HEK293T (cell line): Measurements from ENCODE around the gene LYPD1.

Experiments
- CTCF ChIA-PET: fragments of 350-600 bp; formaldehyde crosslinking; extraction: SDS; loops from one replicate; lab custom pipeline; 2021; ENCODE audit warnings: antibody characterized with exemption, inconsistent platforms; lab: Yijun Ruan, JAX
- POLR2A ChIA-PET: fragments of 350-600 bp; formaldehyde crosslinking; extraction: SDS; loops from one replicate; lab custom pipeline; 2020; ENCODE audit warnings: antibody characterized with exemption, inconsistent platforms; lab: Yijun Ruan, JAX
- DNase-seq: peaks from one replicate; pipeline ENCODE4 v3.0.0; 2012; ENCODE audit warnings: mixed read lengths; ENCODE audit errors: extremely low spot score
- ARNT ChIP-seq: fragments of 450-650 bp; IDR thresholded peaks from 2 replicates; pipeline ENCODE4 v1.6.1; 2017; ENCODE audit warnings: mild to moderate bottlenecking
- BHLHE40 ChIP-seq: fragments of 450-650 bp; IDR thresholded peaks from 2 replicates; pipeline ENCODE4 v1.6.1; 2016; ENCODE audit warnings: mild to moderate bottlenecking, moderate library complexity, borderline replicate concordance
- CTBP1 ChIP-seq: fragments of 450-650 bp; IDR thresholded peaks from 2 replicates; pipeline ENCODE4 v1.6.1; 2016; ENCODE audit warnings: borderline replicate concordance
- ELF4 ChIP-seq: fragments of 450-650 bp; IDR thresholded peaks from 2 replicates; pipeline ENCODE4 v1.6.1; 2017; ENCODE audit warnings: antibody characterized with exemption
- FOXA1 ChIP-seq: fragments of 450-650 bp; IDR thresholded peaks from 2 replicates; pipeline ENCODE4 v1.6.1; 2016; ENCODE audit warnings: mild to moderate bottlenecking
- FOXK2 ChIP-seq: fragments of 450-650 bp; IDR thresholded peaks from 2 replicates; pipeline ENCODE4 v1.6.1; 2016; ENCODE audit warnings: mild to moderate bottlenecking
- FOXM1 ChIP-seq: fragments of 450-650 bp; IDR thresholded peaks from 2 replicates; pipeline ENCODE4 v1.6.1; 2017; ENCODE audit warnings: mild to moderate bottlenecking, borderline replicate concordance
- HDGF ChIP-seq: fragments of 450-650 bp; IDR thresholded peaks from 2 replicates; pipeline ENCODE4 v1.6.1; 2017; ENCODE audit warnings: antibody characterized with exemption, borderline replicate concordance
- L3MBTL2 ChIP-seq: fragments of 450-650 bp; conservative IDR thresholded peaks from 2 replicates; pipeline ENCODE4 v1.6.1; 2016; ENCODE audit warnings: mild to moderate bottlenecking
- LEF1 ChIP-seq: fragments of 450-650 bp; IDR thresholded peaks from 2 replicates; pipeline ENCODE4 v1.6.1; 2017; ENCODE audit warnings: mild to moderate bottlenecking, borderline replicate concordance
- NFRKB ChIP-seq: fragments of 450-650 bp; IDR thresholded peaks from 2 replicates; pipeline ENCODE4 v1.6.1; 2016; ENCODE audit warnings: mild to moderate bottlenecking, moderate library complexity
- PKNOX1 ChIP-seq: fragments of 450-650 bp; IDR thresholded peaks from 2 replicates; pipeline ENCODE4 v1.6.1; 2016
- SP1 ChIP-seq: fragments of 450-650 bp; IDR thresholded peaks from 2 replicates; pipeline ENCODE4 v1.6.1; 2017
- SUZ12 ChIP-seq: fragments of 450-650 bp; IDR thresholded peaks from 2 replicates; pipeline ENCODE4 v1.6.1; 2016; ENCODE audit warnings: mild to moderate bottlenecking
- TARDBP ChIP-seq: fragments of 450-650 bp; IDR thresholded peaks from 2 replicates; pipeline ENCODE4 v1.6.1; 2016
- ZNF384 ChIP-seq: fragments of 450-650 bp; IDR thresholded peaks from 2 replicates; pipeline ENCODE4 v1.6.1; 2016

LYPD1 gene

DNA sequence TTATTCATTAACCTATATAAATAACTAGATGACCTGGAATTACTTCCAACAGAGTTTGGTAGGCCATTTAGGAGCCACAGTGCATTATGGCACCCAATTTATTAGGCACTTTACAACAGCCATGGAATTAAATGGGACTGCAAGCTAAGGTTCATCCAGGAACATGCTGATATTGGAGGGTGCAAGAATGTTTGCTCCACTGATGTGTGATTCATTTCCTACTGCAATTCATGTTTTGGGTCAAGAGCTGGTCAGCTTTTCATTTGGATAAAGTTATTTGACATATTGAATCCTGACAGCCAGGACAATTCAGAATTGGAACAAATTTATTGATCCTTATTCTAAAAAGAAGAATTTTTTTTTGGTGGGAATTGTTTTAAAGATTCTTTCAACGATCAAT is 11.8 kb upstream of the LYPD1 start:
- no peak for TF ChIP-seq CTBP1
- TF ChIP-seq FOXM1: no peak
- TF ChIP-seq NFRKB: no peak
- no peak for TF ChIP-seq ARNT
- no peak for TF ChIP-seq SUZ12
- no peak for TF ChIP-seq TARDBP
- no peak for TF ChIP-seq ZNF384
- TF ChIP-seq HDGF: no peak
- TF ChIP-seq BHLHE40: no peak
- no peak for TF ChIP-seq LEF1
- no peak for TF ChIP-seq FOXK2
- TF ChIP-seq FOXA1: no peak
- no peak for TF ChIP-seq ELF4
- no peak for TF ChIP-seq L3MBTL2
- no peak for TF ChIP-seq PKNOX1
- no peak for DNase-seq
- POLR2A ChIA-PET: no interaction called here
- CTCF ChIA-PET: no interaction called here

GRCh38 chr2:132680544-132680943 is 10.5 kb upstream of the LYPD1 start:
- ChIA-PET CTCF (no interaction called here), POLR2A (no interaction called here)
- no peak for TF ChIP-seq ELF4
- no peak for TF ChIP-seq TARDBP
- TF ChIP-seq L3MBTL2: no peak
- DNase-seq: no peak

DNA sequence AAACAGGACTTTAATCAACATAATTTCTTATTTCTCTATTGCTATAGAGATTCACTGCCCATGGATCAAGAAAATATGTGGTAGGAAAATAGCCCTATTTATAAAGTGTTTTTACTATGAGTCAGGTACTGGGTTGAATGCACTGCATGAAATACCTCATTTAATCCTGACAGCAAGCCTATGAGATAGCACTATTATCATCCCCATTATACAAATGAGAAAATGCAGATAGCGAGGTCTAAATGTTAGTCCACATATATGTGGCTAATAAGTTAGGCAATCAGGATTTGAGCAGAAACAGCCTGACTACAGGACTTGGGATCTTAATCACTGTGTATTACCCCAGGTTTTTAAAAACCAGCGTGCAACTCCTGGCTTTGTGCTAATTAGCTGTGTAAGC is 8.5 kb upstream of the LYPD1 start:
- TF ChIP-seq HDGF: no peak
- no peak for TF ChIP-seq NFRKB
- no peak for TF ChIP-seq FOXK2
- TF ChIP-seq PKNOX1: no peak
- no peak for TF ChIP-seq FOXM1
- TF ChIP-seq SP1: no peak
- TF ChIP-seq CTBP1: no peak
- TF ChIP-seq SUZ12: no peak
- no peak for DNase-seq
- ChIA-PET CTCF (no interaction called here), POLR2A (no interaction called here)

- CTCF ChIA-PET: no interaction called here
- TF ChIP-seq CTBP1 (no peak), TARDBP (no peak), HDGF (no peak), NFRKB (no peak), PKNOX1 (no peak), FOXK2 (no peak), SUZ12 (no peak), ZNF384 (no peak), ELF4 (no peak), L3MBTL2 (no peak), BHLHE40 (no peak), FOXM1 (no peak), LEF1 (no peak), FOXA1 (no peak), ARNT (no peak), SP1 (no peak)
- DNase-seq: no peak
- POLR2A ChIA-PET: no interaction called here
Observed at GRCh38 chr2:132677661-132678060, 7.7 kb upstream of the LYPD1 start.

DNA sequence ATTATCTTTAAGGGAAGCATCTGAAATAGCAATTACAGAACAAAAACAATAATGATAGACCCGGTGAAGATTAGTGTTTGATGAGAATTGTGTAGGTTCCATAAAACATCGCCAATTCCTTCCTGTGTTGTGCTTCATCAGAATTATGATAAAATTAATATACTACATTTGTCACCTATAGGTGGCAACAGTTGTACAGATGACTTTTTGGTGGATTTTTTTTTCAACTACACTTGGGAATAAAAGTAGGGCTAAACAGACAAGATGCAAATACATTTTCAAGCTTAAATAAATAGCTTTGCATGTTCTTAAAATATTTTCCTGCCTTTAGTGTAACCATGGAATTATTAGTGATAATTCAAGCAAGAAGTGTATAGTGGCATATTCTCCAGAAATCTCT is 7.0 kb upstream of the LYPD1 start:
- ChIA-PET POLR2A (no interaction called here), CTCF (no interaction called here)

More for the DNA sequence above, 7.0 kb upstream of the LYPD1 start:
- no peak for DNase-seq
- TF ChIP-seq HDGF (no peak), NFRKB (no peak), SUZ12 (no peak), ELF4 (no peak), FOXA1 (no peak), ZNF384 (no peak), PKNOX1 (no peak), TARDBP (no peak)
